HepG2 (cell line): ENCODE results near the gene SLU7. TPM values are rescaled to one million over a fixed set of nuclear protein-coding genes. Genes with fewer than 3 reads are reported as not detected.

ENCODE experiments used
- ATAC-seq: fragments of 200-7000 bp; cut with Tn5 transposase; 3 replicates; pipeline ENCODE4 v1.9.1; 2020; ENCODE audit warnings: mild to moderate bottlenecking, moderate library complexity
- BruUV-seq: library from RNA; stranded (reverse); fragments of 400-500 nt; replicated peaks from 2 replicates; lab custom pipeline; 2021; lab: Mats Ljungman, UMichigan
- CTCF ChIA-PET: fragments of 300-600 bp; formaldehyde crosslinking; extraction: SDS; loops from one replicate; lab custom pipeline; 2021; ENCODE audit warnings: low total read pairs, inconsistent platforms, low intra/inter-chr PET ratio; lab: Yijun Ruan, JAX
- POLR2A ChIA-PET: fragments of 350-600 bp; sonication (Branson Sonifier 250); formaldehyde crosslinking; loops from one replicate; lab custom pipeline; 2020; ENCODE audit warnings: antibody characterized with exemption, inconsistent platforms; lab: Yijun Ruan, JAX
- DNase-seq: peaks from one replicate; pipeline ENCODE4 v3.0.0-alpha.2; 2015; ENCODE audit warnings: low spot score
- FAIRE-seq: peaks from 3 replicates; lab custom pipeline; 2011; peaks lifted over from hg19 to GRCh38; lab: Jason Lieb, UNC
- H2AFZ ChIP-seq: one replicate; pipeline ENCODE4 v1.6.1; 2011; ENCODE audit warnings: low read length, inconsistent platforms
- H3K27ac ChIP-seq: fragments of 300-600 bp; 3 replicates; pipeline ENCODE4 v1.8.0; 2011; ENCODE audit warnings: mixed run types, mild to moderate bottlenecking, mixed read lengths, low read length, inconsistent platforms; ENCODE audit not compliant: insufficient read depth; ENCODE audit errors: extremely low read length
- H3K27me3 ChIP-seq, 2 experiments: fragments of 200-600 bp in 1 of 2; 2 replicates in 1 of 2; 3 replicates in 1 of 2; pipeline versions ENCODE4 v1.6.0 to v1.8.0; 2011; ENCODE audit warnings: low read length in 2 of 2, mild to moderate bottlenecking in 2 of 2, moderate library complexity in 2 of 2, inconsistent platforms in 1 of 2; ENCODE audit not compliant: insufficient read depth in 2 of 2, control insufficient read depth in 1 of 2
- H3K36me3 ChIP-seq, 2 experiments: fragments of 200-600 bp in 1 of 2; replicated peaks in 1 of 2; 2 replicates in 1 of 2; 3 replicates in 1 of 2; pipeline versions ENCODE4 v1.5.1 to v1.8.0; 2011; ENCODE audit warnings: low read length in 2 of 2, inconsistent platforms in 1 of 2; ENCODE audit not compliant: insufficient read depth in 2 of 2, control insufficient read depth in 1 of 2
- H3K4me1 ChIP-seq: 2 replicates; pipeline ENCODE4 v1.5.1; 2012; ENCODE audit warnings: low read length, inconsistent platforms; ENCODE audit not compliant: insufficient read depth
- H3K4me2 ChIP-seq: 2 replicates; pipeline ENCODE4 v1.6.0; 2011; ENCODE audit warnings: low read depth, low read length, inconsistent platforms
- H3K4me3 ChIP-seq, 3 experiments: fragments of 200-600 bp in 1 of 3; sonication (generic), shearing (Covaris generic) in 1 of 3; replicated peaks in 1 of 3; 2 replicates each; pipeline ENCODE4 v1.5.1; 2011 to 2016; ENCODE audit warnings: low read length in 3 of 3, inconsistent platforms in 2 of 3, low read depth in 2 of 3, mild to moderate bottlenecking in 2 of 3, control low read depth in 1 of 3, mixed read lengths in 1 of 3; ENCODE audit not compliant: insufficient read depth in 1 of 3
- H3K79me2 ChIP-seq: one replicate; pipeline ENCODE4 v1.6.1; 2011; ENCODE audit warnings: low read length, inconsistent platforms; ENCODE audit not compliant: insufficient read depth
- H3K9ac ChIP-seq: 2 replicates; pipeline ENCODE4 v1.6.0; 2011; ENCODE audit warnings: mild to moderate bottlenecking, low read depth, low read length, inconsistent platforms; ENCODE audit not compliant: insufficient read depth
- H3K9me3 ChIP-seq: 2 replicates; pipeline ENCODE4 v1.5.1; 2012; ENCODE audit warnings: mild to moderate bottlenecking, low read length
- H4K20me1 ChIP-seq: 2 replicates; pipeline ENCODE4 v1.6.0; 2011; ENCODE audit warnings: inconsistent platforms, mild to moderate bottlenecking, low read length, moderate library complexity; ENCODE audit not compliant: insufficient read depth
- FOXK1 ChIP-seq: sonication (generic); formaldehyde crosslinking; IDR thresholded peaks from 2 replicates; pipeline ENCODE4 v1.4.0; 2020; ENCODE audit warnings: low read depth, missing genetic modification reagents, borderline replicate concordance
- GPN1 ChIP-seq: sonication (generic); formaldehyde crosslinking; IDR thresholded peaks from 2 replicates; pipeline ENCODE4 v1.5.1; 2020; ENCODE audit warnings: missing genetic modification reagents, borderline replicate concordance
- HNRNPH1 ChIP-seq: fragments of 200-400 bp; formaldehyde crosslinking; optimal IDR thresholded peaks from 2 replicates; pipeline ENCODE3; 2017; ENCODE audit warnings: mild to moderate bottlenecking, low read depth, low read length
- IRF2 ChIP-seq: IDR thresholded peaks from 2 replicates; pipeline ENCODE4 v1.6.1; 2018; ENCODE audit warnings: missing genetic modification reagents, missing compliant biosample characterization
- MEF2D ChIP-seq: sonication (generic); formaldehyde crosslinking; IDR thresholded peaks from 2 replicates; pipeline ENCODE4 v1.5.1; 2020; ENCODE audit warnings: mild to moderate bottlenecking, missing genetic modification reagents
- ZNF333 ChIP-seq: sonication (generic); formaldehyde crosslinking; IDR thresholded peaks from 2 replicates; pipeline ENCODE4 v1.4.0; 2020; ENCODE audit warnings: mild to moderate bottlenecking, missing genetic modification reagents, borderline replicate concordance
- ZNF891 ChIP-seq: sonication (generic); formaldehyde crosslinking; IDR thresholded peaks from 2 replicates; pipeline ENCODE4 v1.5.0; 2020; ENCODE audit warnings: mild to moderate bottlenecking, missing genetic modification reagents
- WGBS: methylation state at CpG from one replicate; pipeline ENCODE4 v1.1.6; 2017; ENCODE audit warnings: low lambda C conversion rate; 5-methylcytosine and 5-hydroxymethylcytosine counted together
- in situ Hi-C: cut with HindIII; loops from 2 replicates; pipeline ENCODE4 v1.10.0; 2017; ENCODE audit warnings: low pct_unique_long_range_greater_than_20kb; ENCODE audit not compliant: extremely low pct_ligation_motif_present
- intact Hi-C: fragments of 100-400 bp; cut with micrococcal nuclease; formaldehyde crosslinking; loops from one replicate; pipeline ENCODE4 v1.10.0; 2022; ENCODE audit not compliant: unreplicated experiment
- polyA plus RNA-seq, 8 experiments: library from polyadenylated mRNA; depleted of rRNA in 3 of 8; stranded (reverse) in 7 of 8; unstranded in 1 of 8; fragments of >200 nt; fragmentation: Illumina TruSeq in 4 of 8; extraction: Trizol in 4 of 8; gene quantifications; 2 replicates each; pipeline versions ENCODE4 v1.2.1 to v1.2.3, GENCODE V29; 2011 to 2016; ENCODE audit warnings: low read depth in 4 of 8, missing spikeins in 1 of 8, mixed read lengths in 1 of 8; ENCODE audit not compliant: insufficient read depth in 1 of 8
- total RNA-seq, 5 experiments: library from RNA; depleted of rRNA; stranded (reverse); fragments of >200 nt; fragmentation: Illumina TruSeq; extraction: Trizol; gene quantifications; 2 replicates each; pipeline ENCODE4 v1.2.3, GENCODE V29; 2016; ENCODE audit warnings: low read depth in 1 of 5
- TF ChIP-seq, protein P1 (sequence below): sonication (generic); formaldehyde crosslinking; IDR thresholded peaks from 2 replicates; pipeline ENCODE4 v1.8.0; 2022; ENCODE audit warnings: mild to moderate bottlenecking, missing genetic modification reagents, moderate library complexity
- TF ChIP-seq, protein P2 (sequence below): sonication (generic); formaldehyde crosslinking; IDR thresholded peaks from 2 replicates; pipeline ENCODE4 v1.8.1; 2023; ENCODE audit warnings: missing genetic modification reagents, inconsistent platforms, borderline replicate concordance
- TF ChIP-seq, protein P3 (sequence below): sonication (generic); formaldehyde crosslinking; IDR thresholded peaks from 2 replicates; pipeline ENCODE4 v1.4.0; 2020; ENCODE audit warnings: mild to moderate bottlenecking, missing genetic modification reagents

Gene SLU7
- total and polyA plus RNA-seq, 2 of the 13 experiments (the other 11 are each of a cell fraction or from before 2014, with no cell fraction given), result 24.0 to 39.2 TPM

DNA sequence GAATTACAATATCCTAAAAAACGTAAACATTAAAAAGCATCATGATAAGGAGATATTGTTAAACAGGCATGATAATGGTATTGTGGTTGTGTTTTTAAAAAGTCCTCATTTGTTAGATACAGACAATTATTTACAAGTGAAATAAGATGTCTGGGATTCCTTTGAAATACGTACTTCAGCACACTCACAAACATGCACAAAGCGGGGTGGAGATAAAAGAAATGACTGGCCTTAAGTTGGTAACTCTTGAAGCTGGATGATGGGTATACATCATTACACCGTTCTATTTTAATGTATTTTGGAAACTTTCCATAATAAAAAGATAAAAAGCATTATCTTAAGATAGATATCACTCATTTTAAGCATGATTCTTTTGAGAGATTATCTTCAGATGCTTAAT, 20.1 kb downstream of the SLU7 start:
- peak overlapping the region; percentile 95 for H3K9ac ChIP-seq
- intact Hi-C loops (no loop called here), in situ Hi-C loops (no loop called here)
- 65% methylated on average over 4 of the region's 4 CpGs for WGBS
- H3K4me3 ChIP-seq, result peak overlapping the region; percentile 65 to 90 (median 83); a peak in 5 of 6 replicates
- no peak overlapping the region for H2AFZ ChIP-seq
- H3K9me3 ChIP-seq, result no peaks in the 10 kb centered on the region
- H4K20me1 ChIP-seq, result no peaks in the 10 kb centered on the region
- H3K27me3 ChIP-seq, result no peaks in the 10 kb centered on the region; a peak in 1 of 5 replicates
- no peak for TF ChIP-seq HNRNPH1
- TF ChIP-seq FOXK1 (CRISPR knock-in tag), result no peak
- TF ChIP-seq, protein P1, sequence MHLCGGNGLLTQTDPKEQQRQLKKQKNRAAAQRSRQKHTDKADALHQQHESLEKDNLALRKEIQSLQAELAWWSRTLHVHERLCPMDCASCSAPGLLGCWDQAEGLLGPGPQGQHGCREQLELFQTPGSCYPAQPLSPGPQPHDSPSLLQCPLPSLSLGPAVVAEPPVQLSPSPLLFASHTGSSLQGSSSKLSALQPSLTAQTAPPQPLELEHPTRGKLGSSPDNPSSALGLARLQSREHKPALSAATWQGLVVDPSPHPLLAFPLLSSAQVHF (CRISPR knock-in tag), result no peak
- TF ChIP-seq, protein P2, sequence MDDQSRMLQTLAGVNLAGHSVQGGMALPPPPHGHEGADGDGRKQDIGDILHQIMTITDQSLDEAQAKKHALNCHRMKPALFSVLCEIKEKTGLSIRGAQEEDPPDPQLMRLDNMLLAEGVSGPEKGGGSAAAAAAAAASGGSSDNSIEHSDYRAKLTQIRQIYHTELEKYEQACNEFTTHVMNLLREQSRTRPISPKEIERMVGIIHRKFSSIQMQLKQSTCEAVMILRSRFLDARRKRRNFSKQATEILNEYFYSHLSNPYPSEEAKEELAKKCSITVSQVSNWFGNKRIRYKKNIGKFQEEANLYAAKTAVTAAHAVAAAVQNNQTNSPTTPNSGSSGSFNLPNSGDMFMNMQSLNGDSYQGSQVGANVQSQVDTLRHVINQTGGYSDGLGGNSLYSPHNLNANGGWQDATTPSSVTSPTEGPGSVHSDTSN (CRISPR knock-in tag), result no peak
- no peak for TF ChIP-seq ZNF333 (CRISPR knock-in tag)
- TF ChIP-seq IRF2 (CRISPR knock-in tag), result no peak
- TF ChIP-seq GPN1 (CRISPR knock-in tag), result no peak
- no peak for TF ChIP-seq MEF2D (CRISPR knock-in tag)
- TF ChIP-seq ZNF891 (CRISPR knock-in tag), result no peak
- TF ChIP-seq, protein P3, sequence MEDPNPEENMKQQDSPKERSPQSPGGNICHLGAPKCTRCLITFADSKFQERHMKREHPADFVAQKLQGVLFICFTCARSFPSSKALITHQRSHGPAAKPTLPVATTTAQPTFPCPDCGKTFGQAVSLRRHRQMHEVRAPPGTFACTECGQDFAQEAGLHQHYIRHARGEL (CRISPR knock-in tag), result no peak
- TF ChIP-seq, all 625 proteins: peak for 0
- DNase-seq (no peak), ATAC-seq (no peak), FAIRE-seq (no peak)
- Histone ChIP-seq H3K36me3 (peaks cover 4 to 18% of the 10 kb centered on the region in 2 experiments; a peak in 4 of 5 replicates), H3K4me1 (peaks cover 20% of the 10 kb centered on the region), H3K4me2 (peak overlapping the region; percentile 90), H3K79me2 (peaks cover 20% of the 10 kb centered on the region), H3K27ac (peak overlapping the region; percentile 89)
- no TSS peak for BruUV-seq
- CTCF ChIA-PET, result no interaction called here
- POLR2A ChIA-PET, result interaction anchor here (1.7 to 2.3 kb wide), 2 partner anchors 20 to 23 kb away, joined by 7 to 11 read pairs; partner anchors contain the start of genes PTTG1 and SLU7
